GM21390 (cell line): Measurements from ENCODE around the gene SMCO2.

Source experiments
- ATAC-seq: cut with Tn5 transposase; IDR thresholded peaks from one replicate; pipeline ENCODE4 v1.9.1; 2021; ENCODE audit not compliant: unreplicated experiment

Gene SMCO2

GRCh38 chr12:27549236-27549800 lies 102.8 kb downstream of the SMCO2 start:
- ATAC-seq: no peak

- no peak for ATAC-seq
These were observed 103.5 kb downstream of the SMCO2 start for GRCh38 chr12:27549801-27550652.

- ATAC-seq: no peak
These were observed 104.1 kb downstream of the SMCO2 start for GRCh38 chr12:27550653-27550975.

DNA sequence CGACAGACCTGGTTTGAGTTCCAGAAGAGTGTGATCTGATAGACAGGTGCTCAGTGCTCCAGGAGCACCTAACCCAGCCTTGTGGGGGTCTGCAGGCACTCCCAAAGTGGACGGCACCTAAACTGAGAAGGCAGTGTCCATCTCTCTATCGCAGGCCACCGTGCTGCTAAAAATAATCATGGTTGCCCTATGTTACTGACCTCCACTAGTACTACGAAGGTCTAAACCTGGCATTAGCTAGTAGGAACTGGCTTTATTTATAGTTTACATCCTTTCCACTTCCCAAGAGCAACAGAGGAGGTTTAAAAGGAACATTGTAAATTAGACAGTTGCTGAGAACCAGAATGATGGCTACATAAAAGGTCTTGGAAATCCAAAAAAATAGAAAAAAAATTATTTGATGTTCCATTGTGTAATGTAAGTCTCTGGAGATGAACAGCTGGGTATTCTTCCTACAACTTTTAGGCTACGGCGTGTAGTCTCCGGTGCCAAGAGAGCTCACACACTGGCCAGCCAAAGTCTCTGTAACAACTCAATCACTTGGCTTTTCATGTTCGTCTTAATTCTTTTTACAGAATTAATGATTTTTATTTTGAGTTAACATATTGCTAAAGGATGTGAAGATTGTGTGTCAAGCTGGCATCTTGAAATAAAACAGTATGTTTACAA lies 104.8 kb downstream of the SMCO2 start:
- no peak for ATAC-seq
